Inflammatory macrophage treated with lipopolysaccharide for 4 hours (primary cell): Measurements from ENCODE around the gene MCTP1.
"Not testable (repeated sequence)": the region's sequence is repeated elsewhere in the genome, so short reads cannot be mapped to it uniquely, and the experiment has no call there.

ENCODE experiments used
- DNase-seq: peaks from one replicate; pipeline ENCODE4 v3.0.0-alpha.2; 2020

MCTP1 gene

DNA sequence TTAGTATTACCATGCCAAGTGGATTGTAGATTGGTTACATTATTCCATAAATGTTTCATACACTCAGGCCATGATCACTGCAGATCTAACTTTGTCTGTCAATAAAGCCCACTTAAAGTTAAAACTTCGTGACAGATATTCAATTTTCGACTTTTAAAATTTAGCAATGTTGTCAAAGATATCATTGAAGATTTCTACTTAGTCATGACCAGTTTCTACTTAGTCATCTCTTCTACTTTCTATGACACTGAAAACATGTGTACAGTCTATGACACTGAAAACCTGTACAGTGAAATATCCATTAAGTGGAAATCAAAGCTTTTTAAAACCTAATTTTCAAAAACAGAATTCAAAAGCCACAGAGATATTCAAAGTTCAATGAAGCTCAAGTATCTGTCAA is 258.2 kb downstream of the MCTP1 start:
- DNase-seq, result peak; percentile 40

DNA sequence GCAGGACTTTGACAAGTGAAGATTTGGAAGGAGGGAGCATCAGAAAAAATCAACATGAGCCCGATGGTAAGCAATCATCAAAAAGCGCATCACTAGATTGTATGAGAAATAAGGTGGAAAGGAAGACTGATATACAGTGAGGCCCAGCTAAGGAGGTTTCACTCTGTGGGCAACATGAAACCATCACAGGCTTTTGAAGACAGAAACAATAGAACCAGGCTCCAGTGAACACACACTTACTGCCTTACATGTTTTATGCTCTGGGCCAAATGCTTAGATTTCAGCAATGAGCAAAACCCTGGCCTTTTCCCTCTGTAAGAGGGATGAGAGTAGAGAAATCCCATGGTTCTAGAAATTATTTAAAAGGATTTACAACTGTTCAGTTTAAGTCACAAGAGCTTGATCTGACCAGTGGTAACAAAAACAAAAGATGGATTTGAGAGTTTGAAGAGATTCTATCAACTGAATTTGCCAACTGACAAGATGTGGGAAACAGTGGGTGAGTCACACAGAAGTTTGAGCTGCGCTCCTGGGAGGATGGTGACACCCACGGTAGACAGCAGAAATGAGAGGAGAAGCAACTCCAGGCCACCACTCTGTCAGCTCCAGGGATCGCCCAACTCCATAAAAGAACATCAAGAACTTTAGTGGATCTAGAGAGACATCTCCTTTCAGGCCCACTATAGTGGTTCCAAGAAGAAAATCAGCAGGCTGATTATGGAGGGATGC is 261.8 kb downstream of the MCTP1 start:
- peak; percentile 74 for DNase-seq

DNA sequence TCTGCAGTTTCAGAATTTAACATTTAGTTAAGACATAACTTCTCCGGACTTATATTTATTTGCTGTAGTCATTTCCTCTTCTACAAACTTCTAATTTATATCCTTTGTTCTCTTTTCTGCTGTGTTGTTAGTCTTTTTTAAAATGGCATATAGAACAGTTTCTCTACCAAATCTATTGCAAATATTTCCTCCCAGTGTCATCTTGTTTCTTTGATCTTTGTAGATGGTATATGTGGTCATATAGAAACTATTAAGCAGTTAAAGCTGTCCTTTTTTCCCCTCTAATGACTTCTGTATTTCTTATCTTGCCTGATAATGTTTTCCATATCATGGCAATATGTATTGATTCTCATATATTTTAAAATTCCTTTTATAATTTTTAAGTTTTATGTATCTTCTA is 264.5 kb downstream of the MCTP1 start:
- DNase-seq, result peak; percentile 38

DNA sequence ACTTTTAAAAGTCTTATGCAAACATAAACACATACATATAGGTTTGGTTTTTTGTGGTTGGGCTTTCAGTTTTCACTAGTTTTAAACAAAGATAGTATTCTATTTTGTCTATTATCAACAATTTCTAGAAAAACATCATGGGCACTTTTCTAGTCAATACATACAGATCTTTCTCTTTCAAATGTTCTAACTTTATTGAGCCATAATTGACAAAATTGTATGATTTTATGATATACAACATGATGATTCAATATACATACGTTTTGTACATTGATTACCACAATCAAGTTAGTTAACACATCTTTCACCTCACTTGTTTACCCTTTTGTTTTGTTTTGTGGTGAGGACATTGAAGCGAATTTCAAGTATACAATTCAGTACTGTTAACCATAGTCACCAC is 265.9 kb downstream of the MCTP1 start:
- no peak for DNase-seq

DNA sequence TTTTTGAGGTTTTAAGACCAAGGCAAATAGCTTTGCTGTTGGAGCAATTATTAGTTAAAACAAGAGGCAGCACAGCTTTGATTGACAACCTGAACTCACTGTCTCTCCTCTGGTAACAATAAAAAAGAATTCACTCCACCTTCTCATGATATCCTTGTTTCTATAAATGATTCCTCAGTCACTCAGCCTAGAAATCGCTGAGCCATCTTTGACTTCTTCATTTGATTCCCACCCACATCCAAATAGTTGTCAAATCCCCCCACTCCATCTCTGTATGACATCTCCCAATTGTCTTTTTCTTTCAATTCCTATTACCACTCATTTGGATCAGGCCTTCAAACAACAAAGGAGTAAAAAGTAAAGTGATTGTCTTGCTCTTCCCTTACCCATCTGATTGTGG is 266.4 kb downstream of the MCTP1 start:
- DNase-seq, result peak; percentile 17

DNA sequence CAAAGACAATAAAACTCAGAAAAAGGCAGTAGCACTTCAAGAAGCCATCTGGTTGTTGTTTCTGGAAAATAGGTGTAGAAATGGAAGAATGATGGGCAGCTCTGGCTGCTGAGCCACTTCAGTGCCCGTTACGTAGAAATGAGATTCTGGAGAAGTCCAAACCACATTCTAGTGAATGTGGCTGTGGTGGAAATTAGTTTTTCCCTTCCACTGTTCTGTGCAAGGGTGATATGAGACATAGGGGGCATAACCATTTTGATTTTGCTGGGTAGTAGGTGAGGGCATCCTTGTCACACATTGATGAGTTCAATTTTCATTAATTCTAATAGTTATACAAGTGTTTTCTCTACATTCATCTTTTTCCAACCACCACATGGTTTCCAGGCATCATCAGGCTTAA is 275.1 kb downstream of the MCTP1 start:
- DNase-seq, result no peak

DNA sequence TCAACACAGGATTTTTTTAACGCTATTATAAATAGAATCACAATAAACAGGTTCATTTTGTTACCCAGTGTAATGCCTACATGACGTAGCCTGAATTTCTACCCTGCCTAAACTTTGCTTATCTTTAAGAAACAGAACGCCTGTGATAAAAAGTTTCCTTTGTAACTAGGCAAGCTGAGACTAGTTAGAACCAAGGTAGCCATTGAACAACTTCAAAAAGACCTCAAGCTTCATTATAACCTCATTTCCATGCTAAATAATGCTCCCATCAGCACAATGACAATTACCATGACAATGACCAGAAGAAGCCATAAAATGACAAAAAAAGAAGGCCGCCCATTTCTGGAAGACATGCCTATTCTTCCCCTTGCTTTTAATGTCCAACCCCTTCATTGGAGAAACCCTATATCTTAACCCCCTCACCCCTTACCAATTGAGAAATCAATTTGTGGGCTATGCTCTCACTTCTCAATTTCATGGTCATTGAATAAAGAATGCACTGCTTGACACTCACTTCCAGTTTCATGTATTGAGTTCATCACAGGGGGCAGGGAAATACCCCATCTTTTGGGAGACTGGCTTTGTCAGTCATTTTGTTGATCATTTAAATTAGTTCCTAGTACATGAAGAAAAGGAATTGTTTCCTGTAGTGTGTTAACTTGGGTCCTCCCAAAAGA is 276.8 kb downstream of the MCTP1 start:
- DNase-seq, result peak; percentile 76

DNA sequence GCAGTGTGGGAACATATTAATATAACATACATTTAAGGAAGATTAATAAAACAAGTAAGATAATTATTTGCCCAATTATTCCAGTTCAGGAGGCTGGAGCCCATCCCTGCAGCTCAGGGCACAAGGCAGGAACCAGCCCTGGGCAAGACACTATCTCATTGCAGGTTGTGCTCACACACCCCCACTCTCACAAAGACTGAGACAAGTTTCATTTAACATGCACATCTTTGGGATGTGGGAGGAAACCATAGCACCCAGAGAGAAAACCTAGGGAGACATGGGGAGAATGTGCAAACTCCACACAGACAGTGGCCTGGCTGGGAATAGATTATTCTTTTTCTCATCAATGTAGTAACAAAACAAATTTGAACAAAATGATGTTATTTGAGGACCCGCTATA is 279.1 kb downstream of the MCTP1 start:
- no peak for DNase-seq

DNA sequence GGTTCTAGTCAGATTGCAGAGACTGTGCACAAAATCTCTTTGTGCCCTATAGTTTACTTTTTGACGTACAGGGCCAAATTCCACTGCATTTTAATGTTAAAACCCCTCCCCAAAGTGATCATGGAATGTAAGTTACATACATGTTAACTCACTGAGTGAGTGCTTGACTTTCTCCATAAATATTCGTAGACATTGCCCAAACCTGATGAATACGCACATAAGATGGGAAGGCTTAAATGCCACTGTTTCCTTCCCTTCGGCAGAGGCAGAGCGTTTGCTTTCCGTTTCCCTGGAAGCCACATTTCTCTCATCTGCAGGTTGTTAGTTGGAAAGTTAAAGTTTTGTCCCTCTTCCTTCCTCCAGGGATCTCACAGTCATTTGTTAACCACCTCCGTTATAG is 286.2 kb downstream of the MCTP1 start:
- DNase-seq, result no peak

DNA sequence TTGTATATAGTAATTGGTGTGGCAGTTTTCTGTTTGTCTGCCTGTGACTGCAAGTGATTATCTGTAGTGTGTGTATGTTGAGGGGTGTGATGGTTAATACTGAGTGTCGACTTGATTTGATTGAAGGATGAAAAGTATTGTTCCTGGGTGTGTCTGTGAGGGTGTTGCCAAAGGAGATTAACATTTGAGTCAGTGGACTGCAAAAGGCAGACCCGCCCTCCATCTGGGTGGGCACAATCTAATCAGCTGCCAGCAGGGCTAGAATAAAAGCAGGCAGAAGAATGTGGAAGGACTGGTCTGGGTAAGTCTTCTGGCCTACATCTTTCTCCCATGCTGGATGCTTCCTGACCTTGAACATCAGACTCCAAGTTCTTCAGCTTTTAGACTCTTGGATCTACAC is 290.4 kb downstream of the MCTP1 start:
- not testable (repeated sequence) for DNase-seq

DNA sequence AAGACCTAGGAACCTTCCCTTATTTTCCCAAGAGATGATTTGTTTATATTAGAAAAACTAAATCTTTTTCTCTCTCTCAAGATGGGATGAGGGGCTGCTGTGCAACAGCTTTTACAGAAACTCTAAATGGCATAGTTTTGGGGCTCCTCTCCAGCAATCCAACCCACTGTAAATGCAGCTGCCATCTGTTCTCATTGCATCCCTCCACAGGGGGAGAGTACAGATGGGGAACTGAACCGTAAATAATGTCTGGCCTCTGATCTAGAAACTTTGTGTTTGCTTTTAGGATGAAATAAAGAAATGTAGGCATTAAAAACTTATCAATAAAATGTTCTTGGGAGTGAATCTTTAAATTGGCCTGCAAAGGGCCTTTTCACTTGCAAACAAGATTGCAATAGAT is 291.4 kb downstream of the MCTP1 start:
- DNase-seq, result no peak

DNA sequence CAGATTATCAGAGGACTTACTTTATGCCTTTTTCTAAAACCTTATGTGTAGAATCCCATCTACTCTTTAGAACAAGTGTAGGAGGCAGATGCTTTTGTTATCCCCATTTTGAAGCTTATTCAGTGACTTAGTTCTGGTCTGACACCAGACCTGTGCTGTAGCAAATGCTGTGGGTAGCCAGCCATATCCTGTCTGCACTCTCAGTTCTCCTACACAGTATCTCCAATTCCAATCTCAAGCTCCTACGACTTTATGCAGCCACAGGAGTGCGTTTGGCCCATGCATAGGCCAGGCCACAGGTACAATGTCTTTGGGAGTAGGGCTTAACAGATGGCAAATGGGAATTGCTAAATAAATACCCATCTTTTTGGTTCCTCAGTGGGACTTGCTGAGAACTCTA is 292.6 kb downstream of the MCTP1 start:
- DNase-seq, result no peak

DNA sequence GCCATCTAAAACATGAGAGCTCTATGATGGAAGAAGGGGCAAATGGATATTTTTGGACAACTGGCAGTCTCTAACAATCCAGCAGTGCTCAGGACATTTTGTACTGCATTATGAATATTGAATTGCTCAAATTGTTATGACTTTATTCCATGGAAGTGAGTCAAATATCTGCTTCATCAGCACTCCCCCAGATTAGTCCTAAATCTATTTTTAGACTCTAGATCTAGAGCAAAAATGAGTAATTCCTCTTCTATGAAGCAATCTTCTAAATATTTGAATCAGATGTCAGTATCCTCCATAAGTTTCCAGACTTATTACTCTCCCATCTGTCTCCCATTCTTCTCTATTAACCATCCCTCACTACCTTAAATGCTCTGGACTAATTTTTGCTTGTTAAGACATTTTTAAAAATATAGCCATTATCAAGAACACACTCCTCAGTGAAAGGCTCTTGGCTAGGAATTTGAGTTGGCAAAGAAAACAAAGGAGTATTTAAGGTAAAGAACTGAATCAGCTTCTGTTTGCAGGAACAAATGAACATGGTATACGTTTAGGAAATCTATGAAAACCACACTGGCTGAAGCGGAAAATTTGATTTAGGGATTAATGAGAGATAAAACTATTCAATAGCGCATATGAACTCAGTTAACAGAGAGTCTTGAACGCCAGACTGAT is 300.9 kb downstream of the MCTP1 start:
- DNase-seq, result peak; percentile 63

DNA sequence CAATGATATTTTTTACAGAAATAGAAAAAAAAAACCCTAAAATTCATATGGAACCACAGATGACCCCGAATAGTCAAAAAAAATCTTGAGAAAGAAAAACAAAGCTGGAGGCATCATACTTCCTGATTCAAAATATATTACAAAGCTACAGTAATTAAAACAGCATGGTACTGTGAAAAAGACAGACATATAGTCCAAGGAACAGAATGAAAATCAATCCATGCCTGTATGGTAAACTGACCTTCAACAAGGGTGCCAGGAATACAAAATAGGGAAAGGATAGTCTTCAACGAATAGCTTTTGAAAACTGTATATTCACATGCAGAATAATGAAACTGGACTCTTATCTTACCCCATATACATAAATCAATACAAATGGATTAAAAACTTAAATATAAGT is 307.5 kb downstream of the MCTP1 start:
- no peak for DNase-seq

DNA sequence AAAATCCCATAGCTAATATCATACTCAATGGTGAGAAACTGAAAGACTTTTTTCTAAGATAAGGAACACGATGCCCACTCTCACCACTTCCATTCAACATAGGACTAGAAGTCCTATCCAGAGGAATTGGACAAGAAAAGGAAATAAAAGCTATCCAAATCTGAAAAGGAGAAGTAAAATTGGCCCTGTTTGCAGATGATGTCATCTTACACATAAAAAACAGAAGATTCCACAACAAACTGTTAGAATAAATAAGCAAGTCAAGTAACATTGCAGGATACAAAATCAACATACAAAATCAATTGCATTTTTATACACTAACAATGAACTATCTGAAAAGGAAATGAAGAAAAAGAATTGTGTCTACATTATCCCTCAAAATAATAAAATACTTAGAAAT is 308.0 kb downstream of the MCTP1 start:
- DNase-seq, result peak; percentile 50

DNA sequence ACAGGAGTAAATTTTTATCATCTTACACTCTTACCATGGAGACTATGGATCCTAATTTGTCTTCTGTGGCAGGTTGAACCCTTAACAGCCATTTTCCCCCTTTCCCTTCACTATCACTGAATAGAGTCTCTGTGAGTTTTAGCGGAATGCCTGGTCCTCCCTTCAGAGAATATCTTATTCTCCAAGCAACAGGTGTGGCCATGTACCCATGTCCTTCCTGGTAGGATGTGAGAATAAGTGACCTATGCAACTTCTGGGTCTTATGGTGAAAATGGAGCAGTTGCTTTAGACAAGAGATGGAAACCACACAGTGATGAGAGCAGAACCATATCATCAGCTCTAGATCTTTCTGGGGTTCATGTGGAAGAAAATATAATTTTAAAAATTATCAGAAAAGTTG is 312.6 kb downstream of the MCTP1 start:
- DNase-seq, result no peak

DNA sequence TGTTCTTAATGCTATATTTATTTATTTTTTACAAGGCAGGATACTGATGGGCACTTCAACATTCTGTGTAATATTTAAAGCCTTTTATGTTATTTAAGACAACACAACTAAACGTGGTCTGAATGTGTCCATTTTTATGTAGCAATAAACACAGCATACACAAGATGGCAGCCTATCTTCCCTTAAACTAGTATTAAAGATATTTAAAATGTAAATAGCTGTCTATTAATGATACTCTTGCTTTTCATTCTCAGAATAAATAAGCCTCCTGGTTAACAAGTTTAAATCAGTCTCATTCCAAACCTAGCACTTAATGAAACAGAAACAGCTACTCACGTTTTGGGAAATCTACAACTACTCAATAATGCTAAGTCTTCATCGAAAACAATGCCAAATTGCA is 315.7 kb downstream of the MCTP1 start:
- peak; percentile 35 for DNase-seq

DNA sequence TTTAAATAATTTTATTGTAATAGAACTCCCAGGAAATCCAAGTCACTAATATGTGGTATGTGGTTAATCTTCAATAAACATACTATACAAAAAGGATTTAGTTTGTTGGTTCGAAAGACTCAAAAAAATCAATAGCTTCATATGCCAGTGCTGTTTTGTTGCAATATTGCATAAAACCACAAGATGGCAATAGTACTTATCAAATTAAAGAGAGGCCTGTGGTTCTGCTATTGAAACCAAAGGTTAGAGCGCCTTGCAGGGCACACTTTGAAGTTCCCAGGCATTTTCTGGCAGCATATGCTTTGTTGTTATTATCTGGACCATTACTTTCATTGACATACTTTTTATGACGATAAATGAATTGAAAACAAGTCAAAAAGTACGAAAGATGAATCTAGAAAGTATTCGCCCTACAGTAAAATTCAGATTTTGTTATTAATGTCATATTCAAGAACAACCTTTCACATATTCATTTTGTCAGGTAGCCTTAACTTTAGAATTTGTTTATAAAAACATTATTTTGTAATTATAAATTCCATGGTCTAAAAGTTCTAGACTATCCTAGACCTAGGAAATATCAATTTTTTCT is 316.3 kb downstream of the MCTP1 start:
- DNase-seq, result peak; percentile 78

DNA sequence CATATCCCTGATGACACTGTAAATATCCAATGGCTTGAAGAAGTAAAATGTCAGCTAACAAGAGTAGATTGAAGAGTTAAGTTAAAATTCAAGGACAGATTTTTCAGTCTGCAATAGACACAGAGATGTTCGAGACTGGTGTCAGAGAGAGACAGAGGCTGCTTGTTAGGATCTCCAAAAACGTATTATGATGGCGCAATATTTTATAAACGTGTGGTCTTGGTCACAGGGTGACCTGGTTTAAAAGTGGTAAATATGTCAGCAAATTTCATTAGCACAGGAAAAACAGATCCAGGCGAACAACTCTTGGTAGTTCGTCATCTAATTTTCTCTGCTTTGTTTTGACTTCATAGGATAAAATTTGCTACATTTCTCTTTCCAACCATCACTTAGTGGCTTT is 317.4 kb downstream of the MCTP1 start:
- DNase-seq, result no peak

DNA sequence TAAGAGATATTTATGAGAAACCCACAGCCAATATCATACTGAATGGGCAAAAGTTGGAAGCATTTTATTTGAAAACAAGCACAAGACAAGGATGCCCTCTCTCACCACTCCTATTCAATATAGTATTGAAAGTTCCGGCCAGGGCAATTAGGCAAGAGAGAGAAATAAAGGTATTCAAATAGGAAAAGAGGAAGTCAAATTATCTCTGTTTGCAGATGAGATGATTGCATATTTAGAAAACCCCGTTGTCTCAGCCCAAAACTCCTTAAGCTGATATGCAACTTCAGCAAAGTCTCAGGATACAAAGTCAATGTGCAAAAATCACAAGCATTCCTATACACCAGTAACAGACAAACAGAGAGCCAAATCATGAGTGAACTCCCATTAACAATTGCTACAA is 325.6 kb downstream of the MCTP1 start:
- peak; percentile 5 for DNase-seq

DNA sequence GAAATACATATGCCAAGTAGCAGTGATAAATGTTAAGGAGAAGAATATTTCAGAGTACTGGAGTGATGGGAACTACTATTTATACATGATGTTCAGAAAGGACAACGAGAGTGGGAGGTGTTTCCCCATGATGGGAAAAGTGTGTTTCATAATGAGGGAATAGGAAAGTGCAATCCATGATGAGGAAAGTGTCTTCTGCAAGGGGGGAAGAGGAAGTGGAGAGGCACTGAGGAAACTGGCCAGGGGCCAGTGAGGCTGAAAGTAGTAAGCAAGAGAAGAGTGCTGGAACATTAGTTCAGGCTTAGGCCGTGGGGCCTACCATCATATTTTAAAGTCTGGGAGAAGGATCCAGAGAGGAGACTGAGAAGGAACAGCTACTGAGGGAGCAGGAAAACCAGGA is 339.2 kb downstream of the MCTP1 start:
- peak; percentile 92 for DNase-seq

DNA sequence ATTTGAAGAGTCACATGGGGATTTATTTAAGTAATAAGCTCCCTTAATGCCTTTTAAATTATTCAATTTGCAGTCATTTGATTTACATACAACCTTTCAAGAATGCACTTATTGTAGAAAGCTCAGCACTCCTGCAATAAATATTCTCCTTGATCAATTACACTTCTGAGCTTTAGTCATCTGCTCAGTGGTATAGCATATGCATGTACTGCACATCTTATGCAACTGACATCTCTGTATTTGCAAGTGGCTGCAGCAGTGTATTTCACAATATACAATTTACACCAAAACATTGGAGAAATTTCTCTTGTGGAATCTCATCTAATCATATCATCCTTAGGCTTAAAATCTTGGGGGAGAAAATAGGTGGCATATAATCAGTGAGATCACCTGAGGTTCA is 340.7 kb downstream of the MCTP1 start:
- peak; percentile 50 for DNase-seq

DNA sequence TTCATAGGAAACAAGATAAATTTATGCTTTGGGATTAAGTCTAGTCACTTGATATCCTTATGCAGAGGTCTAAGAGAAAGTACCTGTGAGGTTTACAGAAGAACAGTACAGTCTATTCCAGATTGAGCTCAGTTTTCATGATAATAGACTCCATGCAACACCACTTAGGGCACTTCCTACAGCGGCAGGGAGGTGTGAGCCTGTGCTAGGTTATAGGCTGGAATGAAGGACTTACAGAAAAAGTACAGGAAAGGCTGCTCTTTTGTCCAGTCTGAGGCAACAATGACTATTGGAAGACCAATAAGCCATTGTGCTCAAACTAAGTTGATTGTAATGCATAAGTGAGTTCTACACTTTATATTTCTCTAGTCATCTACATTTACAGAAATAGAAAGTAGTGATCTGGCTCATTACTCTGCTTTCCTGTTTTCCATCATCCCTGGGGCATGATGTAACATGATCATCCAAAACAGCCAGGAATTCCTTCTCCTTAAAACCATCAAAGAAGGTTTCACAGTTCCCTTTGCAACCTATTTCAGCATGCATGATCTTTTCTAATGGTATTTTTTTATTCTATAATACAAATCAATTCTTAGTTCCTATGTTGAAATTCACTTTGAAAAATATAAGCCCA is 343.7 kb downstream of the MCTP1 start:
- no peak for DNase-seq
